ENCODE measurements around the gene MAML3. TPM values are rescaled to one million over a fixed set of nuclear protein-coding genes. Genes with fewer than 3 reads are reported as not detected.

Gene MAML3
- total RNA-seq, 1 experiment from 2014 or later = 8.6 TPM

GRCh38 chr4:139762720-139763119, 391.3 kb downstream of the MAML3 start:
- DNase-seq (ENCODE audit: low spot score) = no peak

GRCh38 chr4:139761461-139761860, 392.5 kb downstream of the MAML3 start:
- DNase-seq (ENCODE audit: low spot score) = peak; percentile 42

GRCh38 chr4:139760567-139760966, 393.4 kb downstream of the MAML3 start:
- no peak for DNase-seq (ENCODE audit: low spot score)

- DNase-seq (ENCODE audit: low spot score) = no peak
Observed at GRCh38 chr4:139759097-139759496, 394.9 kb downstream of the MAML3 start.

GRCh38 chr4:139756391-139757180, 397.4 kb downstream of the MAML3 start:
- DNase-seq (ENCODE audit: low spot score) = no peak

- DNase-seq (ENCODE audit: low spot score) = no peak
Observed at GRCh38 chr4:139754938-139755337, 399.0 kb downstream of the MAML3 start.

GRCh38 chr4:139753686-139754085, 400.3 kb downstream of the MAML3 start:
- no peak for DNase-seq (ENCODE audit: low spot score)

- no peak for DNase-seq (ENCODE audit: low spot score)
Observed at GRCh38 chr4:139749835-139750498, 404.0 kb downstream of the MAML3 start.

GRCh38 chr4:139749338-139749737, 404.6 kb downstream of the MAML3 start:
- no peak for DNase-seq (ENCODE audit: low spot score)

- no peak for DNase-seq (ENCODE audit: low spot score)
Observed at GRCh38 chr4:139746431-139747171, 407.4 kb downstream of the MAML3 start.

- no peak for DNase-seq (ENCODE audit: low spot score)
Observed at GRCh38 chr4:139745111-139745639, 408.8 kb downstream of the MAML3 start.

- no peak for DNase-seq (ENCODE audit: low spot score)
Observed at GRCh38 chr4:139744232-139744631, 409.8 kb downstream of the MAML3 start.

- no peak for DNase-seq (ENCODE audit: low spot score)
Observed at GRCh38 chr4:139743027-139743426, 411.0 kb downstream of the MAML3 start.

GRCh38 chr4:139740531-139741041, 413.4 kb downstream of the MAML3 start:
- DNase-seq (ENCODE audit: low spot score) = peak; percentile 81

- peak; percentile 50 for DNase-seq (ENCODE audit: low spot score)
Observed at GRCh38 chr4:139740121-139740520, 413.9 kb downstream of the MAML3 start.

- no peak for DNase-seq (ENCODE audit: low spot score)
Observed at GRCh38 chr4:139738846-139739613, 415.0 kb downstream of the MAML3 start.

- no peak for DNase-seq (ENCODE audit: low spot score)
Observed at GRCh38 chr4:139736661-139737060, 417.3 kb downstream of the MAML3 start.

GRCh38 chr4:139736274-139736660, 417.7 kb downstream of the MAML3 start:
- DNase-seq (ENCODE audit: low spot score) = no peak

- no peak for DNase-seq (ENCODE audit: low spot score)
Observed at GRCh38 chr4:139735381-139736273, 418.4 kb downstream of the MAML3 start.

- DNase-seq (ENCODE audit: low spot score) = peak; percentile 48
Observed at GRCh38 chr4:139734875-139735380, 419.1 kb downstream of the MAML3 start.

Data from HT-29 (cell line).